Neural cell (in vitro differentiated cells): Measurements from ENCODE around the gene MPND. TPM values are rescaled to one million over a fixed set of nuclear protein-coding genes. Genes with fewer than 3 reads are reported as not detected.

Experiments used
- H2AFZ ChIP-seq: fragments of 200-600, 300-800 bp; sonication (generic), shearing (Covaris generic); 2 replicates; pipeline ENCODE4 v1.6.0; 2014; ENCODE audit warnings: low read depth, mild to moderate bottlenecking, antibody characterized with exemption, low read length, moderate library complexity
- H3F3A ChIP-seq: fragments of 200-600 bp; shearing (Covaris generic); 2 replicates; pipeline ENCODE4 v1.6.1; 2016; ENCODE audit warnings: mild to moderate bottlenecking, moderate library complexity, mixed read lengths, antibody characterized with exemption, low read length; ENCODE audit not compliant: insufficient read depth, poor library complexity, severe bottlenecking
- H3K27ac ChIP-seq: fragments of 200-600, 300-800 bp; sonication (generic), shearing (Covaris generic); 2 replicates; pipeline ENCODE4 v1.5.1; 2014; ENCODE audit warnings: mild to moderate bottlenecking, low read length, moderate library complexity
- H3K27me3 ChIP-seq: fragments of 300-800, 200-600 bp; sonication (generic), shearing (Covaris generic); 2 replicates; pipeline ENCODE4 v1.6.0; 2014; ENCODE audit warnings: mild to moderate bottlenecking, low read depth, low read length, moderate library complexity; ENCODE audit not compliant: insufficient read depth
- H3K36me3 ChIP-seq: fragments of 300-800, 200-600 bp; sonication (generic), shearing (Covaris generic); 2 replicates; pipeline ENCODE4 v1.5.1; 2014; ENCODE audit warnings: mild to moderate bottlenecking, antibody characterized with exemption, low read length, moderate library complexity; ENCODE audit not compliant: insufficient read depth
- H3K4me2 ChIP-seq: fragments of 300-800, 200-600 bp; sonication (generic), shearing (Covaris generic); 2 replicates; pipeline ENCODE4 v1.6.0; 2014; ENCODE audit warnings: mild to moderate bottlenecking, low read length
- H3K4me3 ChIP-seq: fragments of 300-800, 200-600 bp; sonication (generic), shearing (Covaris generic); 2 replicates; pipeline ENCODE4 v1.5.1; 2014; ENCODE audit warnings: mild to moderate bottlenecking, low read length, moderate library complexity
- H3K79me2 ChIP-seq: fragments of 200-600 bp; shearing (Covaris generic); replicated peaks from 2 replicates; pipeline ENCODE4 v1.6.0; 2014; ENCODE audit warnings: mild to moderate bottlenecking, low read length, moderate library complexity; ENCODE audit not compliant: insufficient read depth
- H3K9ac ChIP-seq: fragments of 300-800, 200-600 bp; sonication (generic), shearing (Covaris generic); 2 replicates; pipeline ENCODE4 v1.6.1; 2016; ENCODE audit warnings: mild to moderate bottlenecking, low read length, mixed read lengths
- H3K9me2 ChIP-seq: fragments of 200-600 bp; shearing (Covaris generic); 2 replicates; pipeline ENCODE4 v1.6.1; 2016; ENCODE audit warnings: mild to moderate bottlenecking, low read length, mixed read lengths; ENCODE audit not compliant: insufficient read depth
- H3K9me3 ChIP-seq: fragments of 200-600, 300-800 bp; sonication (generic), shearing (Covaris generic); 2 replicates; pipeline ENCODE4 v1.6.1; 2016; ENCODE audit warnings: mild to moderate bottlenecking, mixed run types, low read length, moderate library complexity, mixed read lengths
- H4K20me1 ChIP-seq: fragments of 200-600 bp; shearing (Covaris generic); 2 replicates; pipeline ENCODE4 v1.6.1; 2016; ENCODE audit warnings: mild to moderate bottlenecking, mixed run types; ENCODE audit not compliant: insufficient read depth
- EP300 ChIP-seq: fragments of 450-650 bp; conservative IDR thresholded peaks from 2 replicates; pipeline ENCODE4 v1.6.1; 2014; ENCODE audit warnings: antibody characterized with exemption, mild to moderate bottlenecking, moderate library complexity; ENCODE audit not compliant: poor library complexity, severe bottlenecking
- EZH2 ChIP-seq: fragments of 200-600, 300-800 bp; shearing (Covaris generic), sonication (generic); IDR thresholded peaks from 2 replicates; pipeline ENCODE4 v1.6.1; 2014; ENCODE audit warnings: antibody characterized with exemption, low read length, borderline replicate concordance, mild to moderate bottlenecking; ENCODE audit not compliant: insufficient read depth, poor library complexity, severe bottlenecking
- MXI1 ChIP-seq: fragments of 450-650 bp; conservative IDR thresholded peaks from 2 replicates; pipeline ENCODE4 v1.6.1; 2014; ENCODE audit warnings: antibody characterized with exemption, mild to moderate bottlenecking; ENCODE audit not compliant: poor library complexity, severe bottlenecking
- POLR2AphosphoS5 ChIP-seq: IDR thresholded peaks from 2 replicates; pipeline ENCODE4 v1.6.1; 2012
- RAD21 ChIP-seq: fragments of 450-650 bp; conservative IDR thresholded peaks from 2 replicates; pipeline ENCODE4 v1.6.1; 2014; ENCODE audit warnings: antibody characterized with exemption, mild to moderate bottlenecking, moderate library complexity
- REST ChIP-seq: IDR thresholded peaks from 2 replicates; pipeline ENCODE4 v1.6.1; 2012; ENCODE audit warnings: borderline replicate concordance
- SMC3 ChIP-seq: fragments of 450-650 bp; conservative IDR thresholded peaks from 2 replicates; pipeline ENCODE4 v1.6.1; 2014; ENCODE audit warnings: antibody characterized with exemption, mild to moderate bottlenecking, moderate library complexity; ENCODE audit not compliant: poor library complexity
- TAF1 ChIP-seq: IDR thresholded peaks from 2 replicates; pipeline ENCODE4 v1.6.1; 2012; ENCODE audit warnings: low read depth
- polyA plus RNA-seq: library from polyadenylated mRNA; depleted of rRNA; stranded (reverse); fragments of >200 nt; gene quantifications from 2 replicates; pipeline ENCODE4 v1.2.3, GENCODE V29; 2014
- TF ChIP-seq, protein P1 (sequence below): fragments of 450-650 bp; IDR thresholded peaks from 2 replicates; pipeline ENCODE4 v1.5.1; 2014; ENCODE audit warnings: antibody characterized with exemption, mild to moderate bottlenecking, moderate library complexity; ENCODE audit not compliant: poor library complexity, severe bottlenecking

Gene MPND
- polyA plus RNA-seq, 1 donor from 2014 or later = 34.8 TPM

DNA sequence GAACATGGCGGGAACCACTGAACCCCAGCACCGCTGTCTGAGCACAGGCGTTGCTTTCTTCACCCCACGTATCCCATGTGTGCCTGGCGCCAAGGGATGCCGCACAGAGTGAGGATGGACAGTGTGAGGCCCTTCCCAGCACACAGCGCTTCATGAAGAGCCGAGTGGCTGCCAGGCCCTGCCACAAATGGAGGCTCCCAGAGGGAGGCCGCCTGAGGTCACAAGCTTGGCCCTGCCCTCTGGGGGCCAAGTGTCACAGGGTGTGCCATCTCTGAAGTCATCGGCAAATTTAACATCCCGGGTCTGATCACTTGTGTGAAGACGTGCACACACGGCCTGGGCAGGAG lies 24.4 kb downstream of the MPND start:
- Histone ChIP-seq H3K9me2 (no peaks in the 10 kb centered on the region), H4K20me1 (no peaks in the 10 kb centered on the region), H3K4me2 (no peak overlapping the region), H3K9ac (no peak overlapping the region), H3K4me3 (no peak overlapping the region), H3F3A (no peaks in the 10 kb centered on the region), H3K36me3 (no peaks in the 10 kb centered on the region), H3K79me2 (no peaks in the 10 kb centered on the region), H3K27me3 (no peaks in the 10 kb centered on the region), H2AFZ (no peak overlapping the region), H3K27ac (no peak overlapping the region), H3K9me3 (no peaks in the 10 kb centered on the region)
- TF ChIP-seq EZH2 (no peak), TAF1 (no peak), MXI1 (no peak), POLR2AphosphoS5 (no peak), SMC3 (no peak), REST (no peak), RAD21 (no peak), EP300 (no peak)
- TF ChIP-seq, protein P1, sequence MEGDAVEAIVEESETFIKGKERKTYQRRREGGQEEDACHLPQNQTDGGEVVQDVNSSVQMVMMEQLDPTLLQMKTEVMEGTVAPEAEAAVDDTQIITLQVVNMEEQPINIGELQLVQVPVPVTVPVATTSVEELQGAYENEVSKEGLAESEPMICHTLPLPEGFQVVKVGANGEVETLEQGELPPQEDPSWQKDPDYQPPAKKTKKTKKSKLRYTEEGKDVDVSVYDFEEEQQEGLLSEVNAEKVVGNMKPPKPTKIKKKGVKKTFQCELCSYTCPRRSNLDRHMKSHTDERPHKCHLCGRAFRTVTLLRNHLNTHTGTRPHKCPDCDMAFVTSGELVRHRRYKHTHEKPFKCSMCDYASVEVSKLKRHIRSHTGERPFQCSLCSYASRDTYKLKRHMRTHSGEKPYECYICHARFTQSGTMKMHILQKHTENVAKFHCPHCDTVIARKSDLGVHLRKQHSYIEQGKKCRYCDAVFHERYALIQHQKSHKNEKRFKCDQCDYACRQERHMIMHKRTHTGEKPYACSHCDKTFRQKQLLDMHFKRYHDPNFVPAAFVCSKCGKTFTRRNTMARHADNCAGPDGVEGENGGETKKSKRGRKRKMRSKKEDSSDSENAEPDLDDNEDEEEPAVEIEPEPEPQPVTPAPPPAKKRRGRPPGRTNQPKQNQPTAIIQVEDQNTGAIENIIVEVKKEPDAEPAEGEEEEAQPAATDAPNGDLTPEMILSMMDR = no peak

- Histone ChIP-seq H3K9ac (no peak overlapping the region), H3F3A (no peaks in the 10 kb centered on the region), H3K4me3 (no peak overlapping the region), H3K79me2 (no peaks in the 10 kb centered on the region), H3K27me3 (no peaks in the 10 kb centered on the region), H3K36me3 (no peaks in the 10 kb centered on the region), H4K20me1 (no peaks in the 10 kb centered on the region), H3K9me2 (no peaks in the 10 kb centered on the region), H3K27ac (no peak overlapping the region), H2AFZ (no peak overlapping the region), H3K9me3 (no peaks in the 10 kb centered on the region), H3K4me2 (no peak overlapping the region)
- TF ChIP-seq, protein P1 = no peak
- TF ChIP-seq EP300 (no peak), RAD21 (no peak), POLR2AphosphoS5 (no peak), TAF1 (no peak), EZH2 (no peak), REST (no peak), SMC3 (no peak), MXI1 (no peak)
Observed at GRCh38 chr19:4368128-4368820, 24.9 kb downstream of the MPND start.
